ENCODE measurements around the gene REXO1. TPM values are rescaled to one million over a fixed set of nuclear protein-coding genes. Genes with fewer than 3 reads are reported as not detected.

Gene REXO1
- total RNA-seq, 1 experiment from 2014 or later: 61.1 TPM

- peak overlapping the region; percentile 58 for H3K4me3 Mint-ChIP-seq
- POLR2A ChIA-PET: interaction anchor here (0.6 kb wide), 1 partner anchor 35 kb away, joined by 3 read pairs; no protein-coding TSS in a partner anchor
- CTCF ChIA-PET: interaction anchor here (0.6 to 3.9 kb wide), 18 partner anchors 9 to 553 kb away, joined by 3 to 26 read pairs (median 4); no protein-coding TSS in a partner anchor
- H3K27ac Mint-ChIP-seq: no peak overlapping the region
- DNase-seq (ENCODE audit: low spot score) (peak; percentile 72), ATAC-seq (peak; percentile 85)
- peaks cover 16% of the 10 kb centered on the region for H3K4me1 Mint-ChIP-seq
- H3K9me3 Mint-ChIP-seq: peaks cover 15% of the 10 kb centered on the region
- peaks cover 98% of the 10 kb centered on the region for H3K27me3 Mint-ChIP-seq (ENCODE audit: low read depth)
- peaks cover 11% of the 10 kb centered on the region for H3K36me3 Mint-ChIP-seq
- TF ChIP-seq HMGXB4 (CRISPR knock-in tag; IDR thresholded peaks at IDR 0.05) (peak; percentile 85), ZNF425 (CRISPR knock-in tag; conservative IDR thresholded peaks at IDR 0.05) (no peak), FOXP1 (CRISPR knock-in tag; IDR thresholded peaks at IDR 0.05; ENCODE audit: borderline replicate concordance) (peak; percentile 71; the same call in 1 of the 2 replicates), SMAD3 (CRISPR knock-in tag; IDR thresholded peaks at IDR 0.05; ENCODE audit: borderline replicate concordance) (no peak), CREM (CRISPR knock-in tag; IDR thresholded peaks at IDR 0.05) (no peak), TEAD1 (CRISPR knock-in tag; IDR thresholded peaks at IDR 0.05) (no peak; the same call in 1 of the 2 replicates), NR2C2 (CRISPR knock-in tag; IDR thresholded peaks at IDR 0.05) (no peak), GABPB1 (CRISPR knock-in tag; IDR thresholded peaks at IDR 0.05) (no peak), MLX (CRISPR knock-in tag; IDR thresholded peaks at IDR 0.05) (no peak), ETV6 (CRISPR knock-in tag; IDR thresholded peaks at IDR 0.05) (peak; percentile 64; the same call in 1 of the 2 replicates), CREB1 (CRISPR knock-in tag; IDR thresholded peaks at IDR 0.05) (no peak)
- TF ChIP-seq, protein P1, sequence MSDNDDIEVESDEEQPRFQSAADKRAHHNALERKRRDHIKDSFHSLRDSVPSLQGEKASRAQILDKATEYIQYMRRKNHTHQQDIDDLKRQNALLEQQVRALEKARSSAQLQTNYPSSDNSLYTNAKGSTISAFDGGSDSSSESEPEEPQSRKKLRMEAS (CRISPR knock-in tag; IDR thresholded peaks at IDR 0.05): peak; percentile 55; the same call in 1 of the 2 replicates
- TF ChIP-seq, protein P2, sequence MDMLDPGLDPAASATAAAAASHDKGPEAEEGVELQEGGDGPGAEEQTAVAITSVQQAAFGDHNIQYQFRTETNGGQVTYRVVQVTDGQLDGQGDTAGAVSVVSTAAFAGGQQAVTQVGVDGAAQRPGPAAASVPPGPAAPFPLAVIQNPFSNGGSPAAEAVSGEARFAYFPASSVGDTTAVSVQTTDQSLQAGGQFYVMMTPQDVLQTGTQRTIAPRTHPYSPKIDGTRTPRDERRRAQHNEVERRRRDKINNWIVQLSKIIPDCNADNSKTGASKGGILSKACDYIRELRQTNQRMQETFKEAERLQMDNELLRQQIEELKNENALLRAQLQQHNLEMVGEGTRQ (CRISPR knock-in tag; IDR thresholded peaks at IDR 0.05): no peak
- TF ChIP-seq, protein P3, sequence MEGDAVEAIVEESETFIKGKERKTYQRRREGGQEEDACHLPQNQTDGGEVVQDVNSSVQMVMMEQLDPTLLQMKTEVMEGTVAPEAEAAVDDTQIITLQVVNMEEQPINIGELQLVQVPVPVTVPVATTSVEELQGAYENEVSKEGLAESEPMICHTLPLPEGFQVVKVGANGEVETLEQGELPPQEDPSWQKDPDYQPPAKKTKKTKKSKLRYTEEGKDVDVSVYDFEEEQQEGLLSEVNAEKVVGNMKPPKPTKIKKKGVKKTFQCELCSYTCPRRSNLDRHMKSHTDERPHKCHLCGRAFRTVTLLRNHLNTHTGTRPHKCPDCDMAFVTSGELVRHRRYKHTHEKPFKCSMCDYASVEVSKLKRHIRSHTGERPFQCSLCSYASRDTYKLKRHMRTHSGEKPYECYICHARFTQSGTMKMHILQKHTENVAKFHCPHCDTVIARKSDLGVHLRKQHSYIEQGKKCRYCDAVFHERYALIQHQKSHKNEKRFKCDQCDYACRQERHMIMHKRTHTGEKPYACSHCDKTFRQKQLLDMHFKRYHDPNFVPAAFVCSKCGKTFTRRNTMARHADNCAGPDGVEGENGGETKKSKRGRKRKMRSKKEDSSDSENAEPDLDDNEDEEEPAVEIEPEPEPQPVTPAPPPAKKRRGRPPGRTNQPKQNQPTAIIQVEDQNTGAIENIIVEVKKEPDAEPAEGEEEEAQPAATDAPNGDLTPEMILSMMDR (IDR thresholded peaks at IDR 0.05): peak; percentile 98
- TF ChIP-seq, protein P4, sequence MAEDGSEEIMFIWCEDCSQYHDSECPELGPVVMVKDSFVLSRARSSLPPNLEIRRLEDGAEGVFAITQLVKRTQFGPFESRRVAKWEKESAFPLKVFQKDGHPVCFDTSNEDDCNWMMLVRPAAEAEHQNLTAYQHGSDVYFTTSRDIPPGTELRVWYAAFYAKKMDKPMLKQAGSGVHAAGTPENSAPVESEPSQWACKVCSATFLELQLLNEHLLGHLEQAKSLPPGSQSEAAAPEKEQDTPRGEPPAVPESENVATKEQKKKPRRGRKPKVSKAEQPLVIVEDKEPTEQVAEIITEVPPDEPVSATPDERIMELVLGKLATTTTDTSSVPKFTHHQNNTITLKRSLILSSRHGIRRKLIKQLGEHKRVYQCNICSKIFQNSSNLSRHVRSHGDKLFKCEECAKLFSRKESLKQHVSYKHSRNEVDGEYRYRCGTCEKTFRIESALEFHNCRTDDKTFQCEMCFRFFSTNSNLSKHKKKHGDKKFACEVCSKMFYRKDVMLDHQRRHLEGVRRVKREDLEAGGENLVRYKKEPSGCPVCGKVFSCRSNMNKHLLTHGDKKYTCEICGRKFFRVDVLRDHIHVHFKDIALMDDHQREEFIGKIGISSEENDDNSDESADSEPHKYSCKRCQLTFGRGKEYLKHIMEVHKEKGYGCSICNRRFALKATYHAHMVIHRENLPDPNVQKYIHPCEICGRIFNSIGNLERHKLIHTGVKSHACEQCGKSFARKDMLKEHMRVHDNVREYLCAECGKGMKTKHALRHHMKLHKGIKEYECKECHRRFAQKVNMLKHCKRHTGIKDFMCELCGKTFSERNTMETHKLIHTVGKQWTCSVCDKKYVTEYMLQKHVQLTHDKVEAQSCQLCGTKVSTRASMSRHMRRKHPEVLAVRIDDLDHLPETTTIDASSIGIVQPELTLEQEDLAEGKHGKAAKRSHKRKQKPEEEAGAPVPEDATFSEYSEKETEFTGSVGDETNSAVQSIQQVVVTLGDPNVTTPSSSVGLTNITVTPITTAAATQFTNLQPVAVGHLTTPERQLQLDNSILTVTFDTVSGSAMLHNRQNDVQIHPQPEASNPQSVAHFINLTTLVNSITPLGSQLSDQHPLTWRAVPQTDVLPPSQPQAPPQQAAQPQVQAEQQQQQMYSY (CRISPR knock-in tag; IDR thresholded peaks at IDR 0.05): no peak
- TF ChIP-seq, protein P5, sequence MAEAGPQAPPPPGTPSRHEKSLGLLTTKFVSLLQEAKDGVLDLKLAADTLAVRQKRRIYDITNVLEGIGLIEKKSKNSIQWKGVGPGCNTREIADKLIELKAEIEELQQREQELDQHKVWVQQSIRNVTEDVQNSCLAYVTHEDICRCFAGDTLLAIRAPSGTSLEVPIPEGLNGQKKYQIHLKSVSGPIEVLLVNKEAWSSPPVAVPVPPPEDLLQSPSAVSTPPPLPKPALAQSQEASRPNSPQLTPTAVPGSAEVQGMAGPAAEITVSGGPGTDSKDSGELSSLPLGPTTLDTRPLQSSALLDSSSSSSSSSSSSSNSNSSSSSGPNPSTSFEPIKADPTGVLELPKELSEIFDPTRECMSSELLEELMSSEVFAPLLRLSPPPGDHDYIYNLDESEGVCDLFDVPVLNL (CRISPR knock-in tag; IDR thresholded peaks at IDR 0.05; ENCODE audit: borderline replicate concordance, low read depth): no peak
- TF ChIP-seq, protein P6, sequence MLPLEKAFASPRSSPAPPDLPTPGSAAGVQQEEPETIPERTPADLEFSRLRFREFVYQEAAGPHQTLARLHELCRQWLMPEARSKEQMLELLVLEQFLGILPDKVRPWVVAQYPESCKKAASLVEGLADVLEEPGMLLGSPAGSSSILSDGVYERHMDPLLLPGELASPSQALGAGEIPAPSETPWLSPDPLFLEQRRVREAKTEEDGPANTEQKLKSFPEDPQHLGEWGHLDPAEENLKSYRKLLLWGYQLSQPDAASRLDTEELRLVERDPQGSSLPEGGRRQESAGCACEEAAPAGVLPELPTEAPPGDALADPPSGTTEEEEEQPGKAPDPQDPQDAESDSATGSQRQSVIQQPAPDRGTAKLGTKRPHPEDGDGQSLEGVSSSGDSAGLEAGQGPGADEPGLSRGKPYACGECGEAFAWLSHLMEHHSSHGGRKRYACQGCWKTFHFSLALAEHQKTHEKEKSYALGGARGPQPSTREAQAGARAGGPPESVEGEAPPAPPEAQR (CRISPR knock-in tag; IDR thresholded peaks at IDR 0.05): no peak
- TF ChIP-seq, protein P7, sequence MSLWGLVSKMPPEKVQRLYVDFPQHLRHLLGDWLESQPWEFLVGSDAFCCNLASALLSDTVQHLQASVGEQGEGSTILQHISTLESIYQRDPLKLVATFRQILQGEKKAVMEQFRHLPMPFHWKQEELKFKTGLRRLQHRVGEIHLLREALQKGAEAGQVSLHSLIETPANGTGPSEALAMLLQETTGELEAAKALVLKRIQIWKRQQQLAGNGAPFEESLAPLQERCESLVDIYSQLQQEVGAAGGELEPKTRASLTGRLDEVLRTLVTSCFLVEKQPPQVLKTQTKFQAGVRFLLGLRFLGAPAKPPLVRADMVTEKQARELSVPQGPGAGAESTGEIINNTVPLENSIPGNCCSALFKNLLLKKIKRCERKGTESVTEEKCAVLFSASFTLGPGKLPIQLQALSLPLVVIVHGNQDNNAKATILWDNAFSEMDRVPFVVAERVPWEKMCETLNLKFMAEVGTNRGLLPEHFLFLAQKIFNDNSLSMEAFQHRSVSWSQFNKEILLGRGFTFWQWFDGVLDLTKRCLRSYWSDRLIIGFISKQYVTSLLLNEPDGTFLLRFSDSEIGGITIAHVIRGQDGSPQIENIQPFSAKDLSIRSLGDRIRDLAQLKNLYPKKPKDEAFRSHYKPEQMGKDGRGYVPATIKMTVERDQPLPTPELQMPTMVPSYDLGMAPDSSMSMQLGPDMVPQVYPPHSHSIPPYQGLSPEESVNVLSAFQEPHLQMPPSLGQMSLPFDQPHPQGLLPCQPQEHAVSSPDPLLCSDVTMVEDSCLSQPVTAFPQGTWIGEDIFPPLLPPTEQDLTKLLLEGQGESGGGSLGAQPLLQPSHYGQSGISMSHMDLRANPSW (CRISPR knock-in tag; conservative IDR thresholded peaks at IDR 0.05; ENCODE audit: low read depth): no peak
Observed at GRCh38 chr19:1774989-1775772, 73.1 kb downstream of the REXO1 start.

Data from WTC11 (cell line).